ENCODE measurements around the gene SECTM1. TPM values are rescaled to one million over a fixed set of nuclear protein-coding genes. Genes with fewer than 3 reads are reported as not detected.
A peak's percentile ranks its signal among the peaks of the same experiment; 100 is the strongest.

Gene SECTM1
- total and polyA plus RNA-seq, 5 donors, result 2.5 to 5.7 (median 3.2) TPM

DNA sequence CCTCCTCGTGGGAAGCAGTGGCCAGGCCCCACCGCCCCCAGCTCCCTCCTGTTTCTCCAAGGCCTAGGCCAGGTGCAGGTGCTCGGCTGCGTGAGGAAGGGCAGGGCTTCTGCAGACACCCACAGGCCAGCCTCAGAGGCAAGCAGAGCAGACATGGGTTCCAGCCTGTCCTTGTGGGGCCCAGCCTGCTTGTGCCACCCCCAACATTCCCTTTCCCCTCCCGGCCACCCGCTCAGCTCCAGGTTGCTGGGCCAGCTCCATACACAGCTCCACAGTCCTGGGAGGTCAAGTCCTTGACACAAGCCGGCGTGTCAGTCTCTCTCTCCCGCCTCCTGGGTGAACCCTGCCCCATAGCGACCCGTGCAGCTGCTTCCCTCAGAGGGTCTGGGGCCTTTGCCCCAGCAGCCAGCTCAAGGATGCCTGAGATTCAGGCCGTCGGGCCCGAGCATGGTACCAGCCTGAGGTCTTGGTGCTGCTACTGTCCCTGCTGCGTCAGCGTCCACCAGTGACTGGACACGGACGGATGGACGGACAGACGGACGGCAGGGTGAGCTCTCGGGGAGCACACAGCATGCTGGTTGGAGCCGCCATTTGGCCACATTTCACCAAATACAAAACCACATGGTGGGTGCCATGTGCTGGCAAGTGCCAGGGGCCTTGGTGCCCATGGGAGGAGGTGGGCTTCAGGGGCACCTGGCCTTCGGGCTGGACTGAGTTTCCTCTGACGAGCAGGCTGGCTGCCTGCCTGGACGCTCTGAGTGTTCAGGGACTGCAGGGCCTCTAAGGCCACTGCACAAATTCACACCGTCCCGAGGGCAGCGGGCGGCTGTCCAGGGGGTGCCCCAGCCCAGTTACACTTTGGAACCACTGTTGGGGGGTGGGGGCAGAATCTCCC is 8.0 kb downstream of the SECTM1 start:
- no peaks in the 10 kb centered on the region for H3K27me3 ChIP-seq (ENCODE audit: control insufficient read depth, insufficient read depth)
- ATAC-seq, result no peak
- no peak overlapping the region for H3K4me3 ChIP-seq (ENCODE audit: low read length)
- WGBS, result 86% methylated on average over 30 of the region's 30 CpGs
- H3K9me3 ChIP-seq (ENCODE audit: control insufficient read depth, low read length), result no peaks in the 10 kb centered on the region
- H3K4me1 ChIP-seq (ENCODE audit: control insufficient read depth, insufficient read depth, low read length), result no peaks in the 10 kb centered on the region
- peak in 2 of 3 donors; percentile 15 to 59 for DNase-seq
- no peak overlapping the region for H3K27ac ChIP-seq (ENCODE audit: low read length)
- intact Hi-C loops (cut with DNase I), result loop anchor here in 3 of 4 donors (10.0 kb wide), 2 partner anchors 91 to 121 kb away; no protein-coding TSS in a partner anchor

- Histone ChIP-seq H3K4me3 (ENCODE audit: low read length) (no peak overlapping the region), H3K9me3 (ENCODE audit: control insufficient read depth, low read length) (no peaks in the 10 kb centered on the region), H3K4me1 (ENCODE audit: control insufficient read depth, insufficient read depth, low read length) (no peaks in the 10 kb centered on the region), H3K27ac (ENCODE audit: low read length) (no peak overlapping the region), H3K27me3 (ENCODE audit: control insufficient read depth, insufficient read depth) (no peaks in the 10 kb centered on the region)
- DNase-seq (no peak), ATAC-seq (no peak)
- 66% methylated on average over 25 of the region's 25 CpGs for WGBS
- intact Hi-C loops (cut with DNase I), result loop anchor here (5.0 to 10.0 kb wide), 4 partner anchors 87 to 120 kb away; no protein-coding TSS in a partner anchor
Measured at GRCh38 chr17:82324566-82325285, 8.8 kb downstream of the SECTM1 start.

- 67% methylated on average over 21 of the region's 21 CpGs for WGBS
- H3K4me1 ChIP-seq (ENCODE audit: control insufficient read depth, insufficient read depth, low read length), result no peaks in the 10 kb centered on the region
- H3K4me3 ChIP-seq (ENCODE audit: low read length), result no peak overlapping the region
- no peaks in the 10 kb centered on the region for H3K9me3 ChIP-seq (ENCODE audit: control insufficient read depth, low read length)
- DNase-seq, result peak in 1 of 3 donors; percentile 52
- H3K27me3 ChIP-seq (ENCODE audit: control insufficient read depth, insufficient read depth), result no peaks in the 10 kb centered on the region
- H3K27ac ChIP-seq (ENCODE audit: low read length), result no peak overlapping the region
- intact Hi-C loops (cut with DNase I), result loop anchor here (5.0 to 10.0 kb wide), 4 partner anchors 86 to 119 kb away; no protein-coding TSS in a partner anchor
- no peak for ATAC-seq
Measured at GRCh38 chr17:82323514-82324234, 9.9 kb downstream of the SECTM1 start.

- no peak for ATAC-seq
- H3K4me3 ChIP-seq (ENCODE audit: low read length), result no peak overlapping the region
- no peaks in the 10 kb centered on the region for H3K9me3 ChIP-seq (ENCODE audit: control insufficient read depth, low read length)
- H3K27me3 ChIP-seq (ENCODE audit: control insufficient read depth, insufficient read depth), result no peaks in the 10 kb centered on the region
- intact Hi-C loops (cut with DNase I), result loop anchor here (5.0 to 10.0 kb wide), 4 partner anchors 85 to 118 kb away; no protein-coding TSS in a partner anchor
- peak in 1 of 3 donors; percentile 34 for DNase-seq
- H3K4me1 ChIP-seq (ENCODE audit: control insufficient read depth, insufficient read depth, low read length), result no peaks in the 10 kb centered on the region
- 82% methylated on average over 28 of the region's 28 CpGs for WGBS
- H3K27ac ChIP-seq (ENCODE audit: low read length), result no peak overlapping the region
Measured at GRCh38 chr17:82322526-82323453, 10.8 kb downstream of the SECTM1 start.

DNA sequence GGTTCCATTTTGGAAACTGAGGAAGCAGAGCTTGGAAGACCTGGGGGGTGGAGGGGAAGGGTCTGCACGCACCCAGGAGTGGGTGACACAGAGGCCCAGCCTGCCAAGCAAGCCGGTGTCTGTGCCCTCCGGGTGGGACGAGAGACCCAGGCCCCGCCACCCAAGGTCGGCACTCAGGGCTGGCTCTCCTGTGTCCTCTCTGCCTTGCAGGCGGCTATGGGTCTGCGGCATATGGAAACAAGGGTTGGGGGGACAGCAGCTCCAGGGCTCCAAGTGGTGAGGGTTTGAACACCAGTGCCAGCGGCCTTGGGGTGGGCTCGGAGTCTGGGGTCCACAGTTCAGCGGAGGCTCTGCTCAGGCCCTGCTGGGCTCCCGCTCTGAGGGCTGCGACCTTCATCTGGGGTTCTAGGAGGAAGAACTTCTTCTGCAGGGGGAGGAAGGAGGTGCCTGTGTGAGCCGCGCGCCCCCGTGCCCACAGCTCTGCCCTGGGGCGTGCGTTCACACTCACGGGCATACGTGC is 11.6 kb downstream of the SECTM1 start:
- no peak for ATAC-seq
- WGBS, result 76% methylated on average over 21 of the region's 21 CpGs
- Histone ChIP-seq H3K9me3 (ENCODE audit: control insufficient read depth, low read length) (no peaks in the 10 kb centered on the region), H3K27ac (ENCODE audit: low read length) (no peak overlapping the region), H3K4me1 (ENCODE audit: control insufficient read depth, insufficient read depth, low read length) (no peaks in the 10 kb centered on the region), H3K4me3 (ENCODE audit: low read length) (no peak overlapping the region), H3K27me3 (ENCODE audit: control insufficient read depth, insufficient read depth) (no peaks in the 10 kb centered on the region)
- peak in 1 of 3 donors; percentile 56 for DNase-seq
- intact Hi-C loops (cut with DNase I), result loop anchor here (2.0 to 10.0 kb wide), 5 partner anchors 85 to 117 kb away; no protein-coding TSS in a partner anchor

DNA sequence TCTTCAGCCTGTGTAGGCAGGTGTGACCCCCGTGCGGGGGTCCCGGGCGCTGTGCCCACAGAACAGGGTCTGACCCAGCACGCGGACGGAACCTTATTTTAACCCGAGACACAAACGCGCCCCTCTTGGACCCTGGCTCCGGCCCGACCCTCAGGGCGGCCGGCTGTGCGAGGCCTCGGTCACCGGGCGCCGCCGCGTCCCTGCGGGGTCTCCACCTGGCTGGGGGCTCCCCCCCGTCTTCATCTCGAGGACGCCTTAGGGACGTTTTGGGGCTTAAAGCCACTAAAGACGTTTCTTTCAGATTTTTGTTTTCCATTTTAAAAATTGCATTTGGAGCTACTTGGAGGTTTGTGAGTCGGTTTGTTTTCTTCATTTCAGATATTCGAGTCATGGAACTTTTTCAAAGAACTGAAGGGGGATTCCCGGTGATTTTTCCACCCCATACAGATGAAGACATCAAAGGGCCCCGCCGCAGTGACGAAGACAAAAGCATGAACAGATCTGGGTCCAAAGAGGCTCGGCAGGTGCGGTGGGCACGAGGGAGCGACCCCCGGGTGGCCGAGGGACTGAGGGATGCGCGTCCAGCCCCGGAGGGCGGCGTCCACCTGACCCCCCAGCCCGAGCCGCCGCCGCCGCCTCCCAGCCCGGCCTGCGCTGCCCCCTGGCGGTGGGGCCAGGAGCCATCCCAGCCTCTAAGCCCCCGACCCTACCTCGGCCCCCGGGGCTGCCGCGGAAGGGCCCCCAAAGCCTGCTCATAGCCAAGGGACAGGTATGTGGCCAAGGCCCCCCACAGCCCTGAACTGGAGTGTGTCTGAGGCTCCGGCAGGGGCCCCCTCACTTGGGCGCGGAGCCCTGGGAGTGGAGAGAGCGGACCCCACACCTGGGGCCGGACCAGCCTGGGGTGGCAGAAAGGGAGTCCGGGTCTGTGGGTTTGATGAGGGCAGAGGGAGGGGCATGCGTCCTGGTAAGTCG is 12.3 kb downstream of the SECTM1 start:
- WGBS, result 44% methylated on average over 65 of the region's 65 CpGs
- intact Hi-C loops (cut with DNase I), result loop anchor here (2.0 to 10.0 kb wide), 5 partner anchors 84 to 116 kb away; no protein-coding TSS in a partner anchor
- DNase-seq (peak in 2 of 3 donors; percentile 73 to 78), ATAC-seq (peak; percentile 17 to 48)
- H3K9me3 ChIP-seq (ENCODE audit: control insufficient read depth, low read length), result no peaks in the 10 kb centered on the region
- no peak overlapping the region for H3K4me3 ChIP-seq (ENCODE audit: low read length)
- H3K27ac ChIP-seq (ENCODE audit: low read length), result no peak overlapping the region
- H3K27me3 ChIP-seq (ENCODE audit: control insufficient read depth, insufficient read depth), result no peaks in the 10 kb centered on the region
- no peaks in the 10 kb centered on the region for H3K4me1 ChIP-seq (ENCODE audit: control insufficient read depth, insufficient read depth, low read length)

DNA sequence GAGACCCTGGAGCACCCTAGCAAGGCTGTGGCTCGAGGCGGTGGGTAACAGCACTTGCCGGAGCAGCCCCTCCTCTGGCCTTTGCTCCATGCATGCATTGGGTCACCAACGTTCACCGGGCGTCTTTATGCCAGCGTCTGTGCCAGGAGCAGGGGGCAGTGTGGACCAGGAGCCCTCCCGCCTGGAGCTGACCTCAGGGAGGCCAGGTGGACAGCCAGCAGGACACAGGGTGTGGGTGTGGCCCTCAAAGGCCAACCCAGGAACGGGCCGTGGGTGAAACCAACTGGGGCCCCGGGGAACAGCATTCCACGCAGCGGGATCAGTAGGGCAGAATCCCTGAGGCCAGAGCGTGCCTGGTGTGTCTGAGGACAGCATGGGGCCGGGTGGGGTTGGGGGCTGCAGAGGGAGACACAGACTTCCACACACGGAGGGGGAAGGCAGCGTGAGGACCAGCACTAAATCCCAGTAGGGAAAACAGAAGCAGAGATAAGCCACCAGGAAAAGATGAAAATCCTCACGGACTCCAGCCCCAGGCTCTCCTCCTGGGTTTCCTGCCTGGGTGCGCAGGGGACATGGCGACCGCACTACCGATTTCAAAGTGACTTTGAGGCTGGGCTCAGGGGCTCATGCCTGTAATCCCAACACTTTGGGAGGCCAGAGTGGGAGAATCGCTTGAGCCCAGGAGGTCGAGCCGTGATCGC is 13.3 kb downstream of the SECTM1 start:
- DNase-seq (peak in 2 of 3 donors; percentile 5 to 50), ATAC-seq (no peak)
- 67% methylated on average over 26 of the region's 26 CpGs for WGBS
- Histone ChIP-seq H3K27me3 (ENCODE audit: control insufficient read depth, insufficient read depth) (no peaks in the 10 kb centered on the region), H3K27ac (ENCODE audit: low read length) (no peak overlapping the region), H3K4me1 (ENCODE audit: control insufficient read depth, insufficient read depth, low read length) (no peaks in the 10 kb centered on the region), H3K4me3 (ENCODE audit: low read length) (no peak overlapping the region), H3K9me3 (ENCODE audit: control insufficient read depth, low read length) (no peaks in the 10 kb centered on the region)
- intact Hi-C loops (cut with DNase I), result loop anchor here (2.0 to 10.0 kb wide), 5 partner anchors 83 to 115 kb away; no protein-coding TSS in a partner anchor

GRCh38 chr17:82319619-82320062 is 13.9 kb downstream of the SECTM1 start:
- ATAC-seq (no peak), DNase-seq (peak in 1 of 3 donors; percentile 36)
- no peak overlapping the region for H3K27ac ChIP-seq (ENCODE audit: low read length)
- intact Hi-C loops (cut with DNase I), result loop anchor here (2.0 to 10.0 kb wide), 5 partner anchors 82 to 115 kb away; no protein-coding TSS in a partner anchor
- H3K4me1 ChIP-seq (ENCODE audit: control insufficient read depth, insufficient read depth, low read length), result no peaks in the 10 kb centered on the region
- H3K27me3 ChIP-seq (ENCODE audit: control insufficient read depth, insufficient read depth), result no peaks in the 10 kb centered on the region
- 94% methylated on average over 35 of the region's 35 CpGs for WGBS
- no peak overlapping the region for H3K4me3 ChIP-seq (ENCODE audit: low read length)
- no peaks in the 10 kb centered on the region for H3K9me3 ChIP-seq (ENCODE audit: control insufficient read depth, low read length)
